Endothelial cell of umbilical vein (primary cell): ENCODE data around the gene EXOC6B. TPM values are rescaled to one million over a fixed set of nuclear protein-coding genes. Genes with fewer than 3 reads are reported as not detected.

Source experiments
- BruUV-seq: library from RNA; stranded (reverse); fragments of 400-500 nt; replicated peaks from 2 replicates; lab custom pipeline; 2021; lab: Mats Ljungman, UMichigan
- CTCF ChIA-PET: fragments of 300-600, 350-600 bp; sonication (Branson Sonifier 250); formaldehyde crosslinking; loops from one replicate; lab custom pipeline; 2021; ENCODE audit warnings: antibody characterized with exemption, inconsistent platforms; lab: Charles Lee
- POLR2A ChIA-PET: fragments of 300-600, 350-600 bp; sonication (Branson Sonifier 250); formaldehyde crosslinking; loops from one replicate; lab custom pipeline; 2021; ENCODE audit warnings: antibody characterized with exemption, inconsistent platforms; lab: Charles Lee
- DNase-seq: peaks from one replicate; pipeline ENCODE4 v3.0.0-alpha.2; 2011; ENCODE audit warnings: low read depth, low spot score
- FAIRE-seq: peaks from 2 replicates; lab custom pipeline; 2011; peaks lifted over from hg19 to GRCh38; lab: Jason Lieb, UNC
- H2AFZ ChIP-seq: 2 replicates; pipeline ENCODE4 v1.6.0; 2012; ENCODE audit warnings: low read depth, low read length, control low read depth, inconsistent platforms
- H3K27ac ChIP-seq: 2 replicates; pipeline ENCODE4 v1.5.1; 2011; ENCODE audit warnings: low read depth, mild to moderate bottlenecking, control low read depth, low read length, moderate library complexity; ENCODE audit not compliant: insufficient read depth
- H3K27me3 ChIP-seq, 2 experiments: 2 replicates each; pipeline versions ENCODE4 v1.6.0 to v1.6.1; 2011; ENCODE audit warnings: low read length in 2 of 2, mixed read lengths in 1 of 2; ENCODE audit not compliant: control insufficient read depth in 2 of 2, insufficient read depth in 2 of 2
- H3K36me3 ChIP-seq, 2 experiments: 2 replicates in 1 of 2; 3 replicates in 1 of 2; pipeline ENCODE4 v1.5.1; 2011; ENCODE audit warnings: low read length in 2 of 2, mild to moderate bottlenecking in 1 of 2, moderate library complexity in 1 of 2; ENCODE audit not compliant: control insufficient read depth in 2 of 2, insufficient read depth in 2 of 2; ENCODE audit errors: extremely low read depth in 1 of 2
- H3K4me1 ChIP-seq: 3 replicates; pipeline ENCODE4 v1.5.1; 2011; ENCODE audit warnings: mild to moderate bottlenecking, low read length; ENCODE audit not compliant: control insufficient read depth, insufficient read depth; ENCODE audit errors: extremely low read depth
- H3K4me2 ChIP-seq: 2 replicates; pipeline ENCODE4 v1.6.1; 2011; ENCODE audit warnings: low read length, control low read depth, mixed read lengths; ENCODE audit not compliant: insufficient read depth
- H3K4me3 ChIP-seq, 3 experiments: fragments of 200-600 bp in 1 of 3; sonication (generic), shearing (Covaris generic) in 1 of 3; replicated peaks in 1 of 3; 2 replicates each; pipeline ENCODE4 v1.5.1; 2011 to 2016; ENCODE audit warnings: control low read depth in 3 of 3, low read length in 3 of 3, mild to moderate bottlenecking in 2 of 3, inconsistent platforms in 1 of 3, low read depth in 1 of 3, moderate library complexity in 1 of 3; ENCODE audit not compliant: insufficient read depth in 1 of 3
- H3K79me2 ChIP-seq: 2 replicates; pipeline ENCODE4 v1.6.0; 2012; ENCODE audit warnings: low read length, inconsistent platforms; ENCODE audit not compliant: control insufficient read depth, insufficient read depth
- H3K9ac ChIP-seq: replicated peaks from 2 replicates; pipeline ENCODE3; 2011; ENCODE audit warnings: low read length, control low read depth; ENCODE audit not compliant: insufficient read depth; ENCODE audit errors: extremely low read depth
- H3K9me1 ChIP-seq: replicated peaks from 3 replicates; pipeline ENCODE4 v1.6.0; 2011; ENCODE audit warnings: mild to moderate bottlenecking, low read length; ENCODE audit not compliant: control insufficient read depth, insufficient read depth; ENCODE audit errors: extremely low read depth
- H3K9me3 ChIP-seq: replicated peaks from 2 replicates; pipeline ENCODE4 v1.5.1; 2012; ENCODE audit warnings: low read length, inconsistent platforms; ENCODE audit not compliant: control insufficient read depth, insufficient read depth
- H4K20me1 ChIP-seq: replicated peaks from 2 replicates; pipeline ENCODE3; 2011; ENCODE audit warnings: mild to moderate bottlenecking, low read length; ENCODE audit not compliant: control insufficient read depth, insufficient read depth; ENCODE audit errors: extremely low read depth
- CTCF ChIP-seq, 2 donors: IDR thresholded peaks; 1 replicate in 1 of 2; 2 replicates in 1 of 2; pipeline ENCODE4 v1.5.1; 2011; ENCODE audit warnings: low read length in 2 of 2, mild to moderate bottlenecking in 2 of 2, moderate library complexity in 2 of 2, control low read depth in 1 of 2, inconsistent platforms in 1 of 2, low read depth in 1 of 2; ENCODE audit not compliant: insufficient read depth in 1 of 2; ENCODE audit errors: extremely low read depth in 1 of 2
- EZH2 ChIP-seq: IDR thresholded peaks from 2 replicates; pipeline ENCODE4 v1.6.1; 2012; ENCODE audit warnings: borderline replicate concordance, low read depth, mild to moderate bottlenecking, moderate library complexity, low read length, inconsistent platforms; ENCODE audit not compliant: severe bottlenecking
- FOS ChIP-seq: IDR thresholded peaks from 2 replicates; pipeline ENCODE4 v1.6.1; 2011; ENCODE audit warnings: mild to moderate bottlenecking, low read length, moderate library complexity, borderline replicate concordance; ENCODE audit not compliant: insufficient read depth
- GATA2 ChIP-seq: IDR thresholded peaks from 2 replicates; pipeline ENCODE4 v1.7.0; 2011; ENCODE audit warnings: low read depth, mild to moderate bottlenecking, moderate library complexity, mixed read lengths, low read length; ENCODE audit not compliant: insufficient read length, insufficient read depth
- JUN ChIP-seq: IDR thresholded peaks from 2 replicates; pipeline ENCODE4 v1.6.1; 2011; ENCODE audit warnings: borderline replicate concordance, low read depth; ENCODE audit not compliant: insufficient read length, insufficient read depth
- MAX ChIP-seq: IDR thresholded peaks from 2 replicates; pipeline ENCODE4 v1.6.1; 2011; ENCODE audit not compliant: insufficient read depth, insufficient read length
- MYC ChIP-seq: IDR thresholded peaks from one replicate; pipeline ENCODE4 v1.6.1; 2011; ENCODE audit warnings: mild to moderate bottlenecking, low read depth, low read length
- POLR2A ChIP-seq: IDR thresholded peaks from 2 replicates; pipeline ENCODE4 v1.6.1; 2012; ENCODE audit warnings: low read depth, mild to moderate bottlenecking, control low read depth, low read length
- POLR2AphosphoS5 ChIP-seq: IDR thresholded peaks from 2 replicates; pipeline ENCODE4 v1.6.1; 2012; ENCODE audit warnings: low read depth, mild to moderate bottlenecking, control low read depth, low read length, moderate library complexity; ENCODE audit not compliant: insufficient read depth
- dilution Hi-C: fragments of 300-500 bp; cut with MboI; formaldehyde crosslinking; loops from one replicate; pipeline ENCODE4 v1.15.0; 2019; ENCODE audit warnings: low sequenced_read_pairs; ENCODE audit not compliant: extremely low pct_ligation_motif_present
- intact Hi-C: fragments of 100-400 bp; cut with micrococcal nuclease; formaldehyde crosslinking; loops from one replicate; pipeline ENCODE4 v1.10.0; 2022
- polyA plus RNA-seq, 4 experiments: library from polyadenylated mRNA; depleted of rRNA in 3 of 4; stranded (reverse) in 3 of 4; unstranded in 1 of 4; fragments of >200 nt; gene quantifications; 2 replicates each; pipeline versions ENCODE4 v1.2.1 to v1.2.3, GENCODE V29; 2011 to 2012; ENCODE audit warnings: missing spikeins in 1 of 4
- total RNA-seq: library from RNA; stranded (reverse); gene quantifications from 2 replicates; pipeline ENCODE4 v1.2.3, GENCODE V29; 2021

The EXOC6B gene
- total and polyA plus RNA-seq, 2 donors (not counting 3 experiments of a cell fraction or from before 2014, with no cell fraction given) = 10.8 to 34.8 TPM

GRCh38 chr2:72743481-72743880, 82.4 kb downstream of the EXOC6B start:
- Histone ChIP-seq H3K9me3 (no peaks in the 10 kb centered on the region), H3K4me1 (no peaks in the 10 kb centered on the region), H3K27me3 (no peaks in the 10 kb centered on the region), H3K79me2 (no peaks in the 10 kb centered on the region), H3K27ac (no peak overlapping the region), H3K9ac (no peak overlapping the region), H2AFZ (no peak overlapping the region), H3K9me1 (no peaks in the 10 kb centered on the region), H3K4me2 (no peak overlapping the region), H4K20me1 (no peaks in the 10 kb centered on the region), H3K4me3 (no peak overlapping the region), H3K36me3 (no peaks in the 10 kb centered on the region)
- no peak for TF ChIP-seq EZH2
- TF ChIP-seq GATA2 = no peak
- TF ChIP-seq POLR2A = no peak
- TF ChIP-seq POLR2AphosphoS5 = no peak
- TF ChIP-seq MAX = no peak
- TF ChIP-seq MYC = no peak
- TF ChIP-seq FOS = no peak
- no peak for TF ChIP-seq CTCF (IDR thresholded peaks at IDR 0.05; ENCODE audit: extremely low read depth in 1 of 2, insufficient read depth in 1 of 2, low read depth in 1 of 2, low read length in 2 of 2)
- no peak for TF ChIP-seq JUN
- CTCF ChIA-PET = interaction anchor here (1.6 kb wide), 1 partner anchor 820 kb away, joined by 4 read pairs; no protein-coding TSS in a partner anchor
- no peak for DNase-seq
- intact Hi-C loops = loop anchor here (10.0 kb wide), 1 partner anchor 1199 kb away; no protein-coding TSS in a partner anchor
- FAIRE-seq = no peak
- dilution Hi-C loops = no loop called here
- BruUV-seq = no TSS peak
- POLR2A ChIA-PET = no interaction called here
